ENCODE results near the gene CLDN19. TPM values are rescaled to one million over a fixed set of nuclear protein-coding genes. Genes with fewer than 3 reads are reported as not detected.

The CLDN19 gene
- total RNA-seq, 6 experiments from 2014 or later: not detected

GRCh38 chr1:42742141-42742540 lies 2.1 kb upstream of the CLDN19 start:
- H3K27me3 Mint-ChIP-seq (ENCODE audit: insufficient read depth): peaks cover 4% of the 10 kb centered on the region
- no peak for DNase-seq
- no peak overlapping the region for H3K4me3 Mint-ChIP-seq
- peaks cover 17% of the 10 kb centered on the region for H3K4me1 Mint-ChIP-seq (ENCODE audit: low read depth)
- H3K27ac Mint-ChIP-seq: no peak overlapping the region
- no peaks in the 10 kb centered on the region for H3K9me3 Mint-ChIP-seq
- no peak for TF ChIP-seq CTCF (IDR thresholded peaks at IDR 0.05)
- no peaks in the 10 kb centered on the region; the same call in 1 of the 2 replicates for H3K36me3 Mint-ChIP-seq (ENCODE audit: low read depth)

- H3K36me3 Mint-ChIP-seq (ENCODE audit: low read depth): no peaks in the 10 kb centered on the region; the same call in 1 of the 2 replicates
- peaks cover 17% of the 10 kb centered on the region for H3K4me1 Mint-ChIP-seq (ENCODE audit: low read depth)
- DNase-seq: no peak
- H3K27ac Mint-ChIP-seq: no peak overlapping the region
- no peak for TF ChIP-seq CTCF (IDR thresholded peaks at IDR 0.05)
- H3K27me3 Mint-ChIP-seq (ENCODE audit: insufficient read depth): peaks cover 4% of the 10 kb centered on the region
- no peak overlapping the region for H3K4me3 Mint-ChIP-seq
- no peaks in the 10 kb centered on the region for H3K9me3 Mint-ChIP-seq
Measured at GRCh38 chr1:42741706-42742105, 1.7 kb upstream of the CLDN19 start.

GRCh38 chr1:42740851-42741580 lies 980 bp upstream of the CLDN19 start:
- no peaks in the 10 kb centered on the region for H3K9me3 Mint-ChIP-seq
- no peak overlapping the region for H3K4me3 Mint-ChIP-seq
- H3K36me3 Mint-ChIP-seq (ENCODE audit: low read depth): no peaks in the 10 kb centered on the region; the same call in 1 of the 2 replicates
- DNase-seq: no peak
- TF ChIP-seq CTCF (IDR thresholded peaks at IDR 0.05): no peak
- H3K4me1 Mint-ChIP-seq (ENCODE audit: low read depth): peaks cover 17% of the 10 kb centered on the region
- peaks cover 4% of the 10 kb centered on the region for H3K27me3 Mint-ChIP-seq (ENCODE audit: insufficient read depth)
- no peak overlapping the region for H3K27ac Mint-ChIP-seq

GRCh38 chr1:42738678-42739226 lies 1.3 kb downstream of the CLDN19 start:
- Mint-ChIP-seq H3K4me1 (ENCODE audit: low read depth) (peaks cover 14% of the 10 kb centered on the region), H3K36me3 (ENCODE audit: low read depth) (no peaks in the 10 kb centered on the region), H3K27me3 (ENCODE audit: insufficient read depth) (peaks cover 4% of the 10 kb centered on the region), H3K27ac (no peak overlapping the region), H3K9me3 (no peaks in the 10 kb centered on the region), H3K4me3 (no peak overlapping the region)
- no peak for TF ChIP-seq CTCF (IDR thresholded peaks at IDR 0.05)
- DNase-seq: no peak

- Mint-ChIP-seq H3K9me3 (no peaks in the 10 kb centered on the region), H3K27ac (no peak overlapping the region), H3K4me1 (ENCODE audit: low read depth) (peaks cover 8% of the 10 kb centered on the region), H3K4me3 (no peak overlapping the region), H3K27me3 (ENCODE audit: insufficient read depth) (peaks cover 4% of the 10 kb centered on the region), H3K36me3 (ENCODE audit: low read depth) (no peaks in the 10 kb centered on the region)
- no peak for TF ChIP-seq CTCF (IDR thresholded peaks at IDR 0.05)
- DNase-seq: no peak
Measured at GRCh38 chr1:42737986-42738677, 1.9 kb downstream of the CLDN19 start.

All from HFFc6 (cell line).